Measurements from ENCODE around the gene EYA3. TPM values are rescaled to one million over a fixed set of nuclear protein-coding genes. Genes with fewer than 3 reads are reported as not detected.

The EYA3 gene
- total RNA-seq, 1 donor = 26.3 TPM

DNA sequence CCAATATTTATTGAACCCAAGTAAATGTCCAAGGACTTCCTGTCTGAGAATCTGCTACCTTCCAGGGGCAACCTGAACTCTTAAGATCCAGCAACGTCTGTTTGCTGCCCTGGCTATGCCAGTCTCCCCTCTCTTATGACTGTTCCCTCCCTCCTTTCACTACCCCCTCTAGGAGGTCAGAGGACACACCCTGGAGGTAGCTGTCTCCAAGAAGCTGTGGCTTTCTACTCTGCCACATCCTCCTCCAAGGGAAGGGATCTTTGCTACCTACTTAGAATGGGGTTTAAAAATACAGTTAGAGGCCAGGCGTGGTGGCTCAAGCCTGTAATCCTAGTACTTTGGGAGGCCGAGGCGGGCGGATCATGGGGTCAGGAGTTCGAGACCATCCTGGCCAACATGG is 157.2 kb downstream of the EYA3 start:
- TF ChIP-seq, protein P1, sequence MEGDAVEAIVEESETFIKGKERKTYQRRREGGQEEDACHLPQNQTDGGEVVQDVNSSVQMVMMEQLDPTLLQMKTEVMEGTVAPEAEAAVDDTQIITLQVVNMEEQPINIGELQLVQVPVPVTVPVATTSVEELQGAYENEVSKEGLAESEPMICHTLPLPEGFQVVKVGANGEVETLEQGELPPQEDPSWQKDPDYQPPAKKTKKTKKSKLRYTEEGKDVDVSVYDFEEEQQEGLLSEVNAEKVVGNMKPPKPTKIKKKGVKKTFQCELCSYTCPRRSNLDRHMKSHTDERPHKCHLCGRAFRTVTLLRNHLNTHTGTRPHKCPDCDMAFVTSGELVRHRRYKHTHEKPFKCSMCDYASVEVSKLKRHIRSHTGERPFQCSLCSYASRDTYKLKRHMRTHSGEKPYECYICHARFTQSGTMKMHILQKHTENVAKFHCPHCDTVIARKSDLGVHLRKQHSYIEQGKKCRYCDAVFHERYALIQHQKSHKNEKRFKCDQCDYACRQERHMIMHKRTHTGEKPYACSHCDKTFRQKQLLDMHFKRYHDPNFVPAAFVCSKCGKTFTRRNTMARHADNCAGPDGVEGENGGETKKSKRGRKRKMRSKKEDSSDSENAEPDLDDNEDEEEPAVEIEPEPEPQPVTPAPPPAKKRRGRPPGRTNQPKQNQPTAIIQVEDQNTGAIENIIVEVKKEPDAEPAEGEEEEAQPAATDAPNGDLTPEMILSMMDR (IDR thresholded peaks at IDR 0.05; ENCODE audit: insufficient read depth, low read depth, low read length) = no peak
- DNase-seq (ENCODE audit: low read depth) = no peak

DNA sequence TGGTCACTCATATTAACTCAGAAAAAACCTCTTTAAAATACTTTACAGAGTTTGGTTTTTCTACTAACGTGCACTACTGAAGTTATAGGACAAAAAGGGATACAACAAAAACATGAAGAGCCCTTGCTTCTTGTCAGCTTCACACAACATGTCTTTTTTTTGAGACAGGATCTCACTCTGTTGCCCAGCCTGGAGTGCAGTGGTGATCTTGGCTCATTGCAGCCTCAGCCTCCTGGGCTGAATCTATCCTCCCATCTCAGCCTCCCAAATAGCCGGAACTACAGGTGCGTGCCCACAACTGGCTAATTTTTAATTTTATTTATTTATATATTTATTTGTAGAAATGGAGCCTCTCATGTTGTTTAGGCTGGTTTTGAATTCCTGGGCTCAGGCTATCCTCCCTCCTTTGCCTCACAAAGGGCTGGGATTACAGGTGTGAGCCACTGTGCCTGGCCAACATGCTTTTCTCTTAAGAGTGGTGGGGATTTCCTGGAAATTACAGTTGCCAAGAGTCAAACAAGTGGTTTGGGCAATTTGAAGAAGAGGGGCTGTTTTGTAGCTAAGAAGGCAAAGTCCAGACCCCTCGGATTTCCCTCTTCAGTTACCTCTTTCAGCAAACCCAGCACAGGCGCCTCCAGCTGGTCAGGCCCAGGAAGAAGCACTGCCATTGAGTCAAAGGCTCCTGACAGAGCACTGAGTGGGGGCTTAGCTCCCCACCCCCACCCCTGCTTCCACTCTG is 160.0 kb downstream of the EYA3 start:
- DNase-seq (ENCODE audit: low read depth) = no peak
- TF ChIP-seq, protein P1 (IDR thresholded peaks at IDR 0.05; ENCODE audit: insufficient read depth, low read depth, low read length) = no peak
- H3K4me3 ChIP-seq (ENCODE audit: low read depth, low read length) = no peak overlapping the region

More for the DNA sequence above, 157.2 kb downstream of the EYA3 start:
- no peak overlapping the region for H3K4me3 ChIP-seq (ENCODE audit: low read depth, low read length)

DNA sequence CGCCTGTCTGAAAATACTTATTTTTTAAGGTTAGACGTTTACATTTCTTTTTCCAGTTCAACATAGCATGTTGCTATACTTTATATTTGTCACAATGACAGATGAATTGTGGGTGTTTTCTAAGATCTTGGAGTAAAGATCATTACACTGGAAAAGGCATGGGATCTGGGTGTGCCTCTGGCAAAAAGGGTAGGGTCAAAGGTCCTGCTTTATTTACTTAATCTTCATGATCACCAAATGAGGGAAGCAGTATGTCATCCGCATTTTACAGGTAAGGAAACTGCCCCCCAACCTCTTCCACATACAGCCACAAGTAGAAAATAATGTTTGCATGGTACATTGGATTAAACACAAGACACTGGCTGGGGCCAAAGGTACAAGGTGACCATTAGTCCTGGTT is 166.1 kb downstream of the EYA3 start:
- H3K4me3 ChIP-seq (ENCODE audit: low read depth, low read length) = no peak overlapping the region
- DNase-seq (ENCODE audit: low read depth) = no peak
- TF ChIP-seq, protein P1 (IDR thresholded peaks at IDR 0.05; ENCODE audit: insufficient read depth, low read depth, low read length) = no peak

Small RNA genes lying within 50 kb of the gene (small RNA-seq; reads per million reads assigned to genes)
- not detected for gene RN7SL559P

Other genes with a start within 250 kb of the EYA3 start
- gene THEMIS2, start 216.1 kb downstream of the EYA3 start, total RNA-seq = 3.0 and 6.4 TPM in 2 replicates
- 27.2 and 29.0 TPM in 2 replicates for gene RPA2, start 174.0 kb downstream of the EYA3 start, total RNA-seq
- gene SMPDL3B, start 153.6 kb downstream of the EYA3 start, total RNA-seq = not detected in 2 replicates
- 6.5 and 6.8 TPM in 2 replicates for gene XKR8, start 128.6 kb downstream of the EYA3 start, total RNA-seq
- under 0.01 TPM in 2 replicates for gene PTAFR, start 88.1 kb upstream of the EYA3 start, total RNA-seq
- gene DNAJC8, start 144.4 kb upstream of the EYA3 start, total RNA-seq = 68.0 and 81.6 TPM in 2 replicates
- 89.4 and 101 TPM in 2 replicates for gene ATP5IF1, start 147.5 kb upstream of the EYA3 start, total RNA-seq
- gene SESN2, start 170.9 kb upstream of the EYA3 start, total RNA-seq = 13.4 and 39.9 TPM in 2 replicates
- 14.5 and 20.3 TPM in 2 replicates for gene MED18, start 240.4 kb upstream of the EYA3 start, total RNA-seq